Adrenal gland (tissue), 12 donors: ENCODE measurements around the gene APAF1. TPM values are rescaled to one million over a fixed set of nuclear protein-coding genes. Genes with fewer than 3 reads are reported as not detected.

Experiments
- DNase-seq, 7 donors: peaks; one replicate each; pipeline ENCODE4 v3.0.0-alpha.2; 2019 to 2020
- H3K27ac ChIP-seq, 5 donors: fragments of 200-600 bp; sonication (generic) in 4 of 5; 1 replicate in 3 of 5; 2 replicates in 2 of 5; pipeline versions ENCODE4 v1.5.1 to v1.8.0; 2016 to 2020; ENCODE audit warnings: mild to moderate bottlenecking in 1 of 5
- H3K27me3 ChIP-seq: fragments of 200-600 bp; 2 replicates; pipeline ENCODE4 v1.8.0; 2021
- H3K36me3 ChIP-seq, 2 donors: fragments of 200-600 bp; replicated peaks in 1 of 2; 1 replicate in 1 of 2; 2 replicates in 1 of 2; pipeline versions ENCODE4 v1.5.1 to v1.8.0; 2018 to 2022
- H3K4me1 ChIP-seq, 2 donors: fragments of 200-600 bp; replicated peaks in 1 of 2; 1 replicate in 1 of 2; 2 replicates in 1 of 2; pipeline versions ENCODE4 v1.5.1 to v1.8.0; 2018 to 2021
- H3K4me3 ChIP-seq, 4 donors: fragments of 200-600 bp; sonication (generic) in 3 of 4; one replicate each; pipeline ENCODE4 v1.5.1; 2016 to 2018
- H3K9me3 ChIP-seq, 3 donors: fragments of 200-600 bp; sonication (generic) in 1 of 3; replicated peaks in 1 of 3; 1 replicate in 2 of 3; 2 replicates in 1 of 3; pipeline versions ENCODE4 v1.5.1 to v1.8.0; 2016 to 2021
- POLR2A ChIP-seq, 2 donors: fragments of 450-650 bp; IDR thresholded peaks; one replicate each; pipeline ENCODE4 v1.6.1; 2017; ENCODE audit warnings: antibody characterized with exemption in 2 of 2, mild to moderate bottlenecking in 2 of 2, moderate library complexity in 1 of 2
- WGBS, 4 donors: extraction: QIAGEN DNeasy Blood & Tissue Kit in 2 of 4; methylation state at CpG; one replicate each; pipeline versions ENCODE4 v1.1.5 to v1.1.7; 2013 to 2017; 5-methylcytosine and 5-hydroxymethylcytosine counted together
- intact Hi-C, 2 donors: fragments of 100-400 bp; cut with DNase I; formaldehyde crosslinking; loops; one replicate each; pipeline versions ENCODE4 v1.14.1 to v1.15.0; 2022 to 2023
- polyA plus RNA-seq, 3 donors: library from polyadenylated mRNA; stranded (reverse); fragments of 200-250 nt in 2 of 3; fragments of 350-450 nt in 1 of 3; fragmentation: Illumina TruSeq in 1 of 3; extraction: RNeasy Lipid Tissue Mini Kit (QIAGEN cat#74804) in 1 of 3; gene quantifications; one replicate each; pipeline ENCODE4 v1.2.3, GENCODE V29; 2013 to 2014
- total RNA-seq, 9 donors: library from RNA; depleted of rRNA in 4 of 9; stranded (reverse); fragments of >200 nt in 4 of 9; fragments of 120-200 nt in 1 of 9; fragmentation: NEBNext Ultra II Directional in 1 of 9; extraction: Animal tissue kit (Norgen Biotek cat#: 25700) in 1 of 9; gene quantifications; one replicate each; pipeline versions ENCODE4 v1.1.0 to v1.2.4, GENCODE V29; 2013 to 2023
- TF ChIP-seq, protein P1 (sequence below), 6 experiments: fragments of 450-650 bp in 4 of 6; fragments of 200-600 bp in 2 of 6; sonication (generic) in 1 of 6; IDR thresholded peaks; 1 replicate in 5 of 6; 2 replicates in 1 of 6; pipeline versions ENCODE4 v1.5.1 to v1.8.0; 2016 to 2021; ENCODE audit warnings: antibody characterized with exemption in 6 of 6, mild to moderate bottlenecking in 2 of 6, moderate library complexity in 1 of 6
- donor health status: healthy with polysubstance abuse.
- donor health status: Bipolar disorder and iron deficiency.
- donor health status: DM: yes; HTN: yes; CAD: no.
- donor health status: DM: no; HTN: no; CAD: no.
- donor health status: DM: no; HTN: no; CAD: no.
- donor health status: DM: yes; HTN: yes; CAD: no.

The APAF1 gene
- total and polyA plus RNA-seq, 12 donors: 2.8 to 16.5 (median 7.4) TPM

DNA sequence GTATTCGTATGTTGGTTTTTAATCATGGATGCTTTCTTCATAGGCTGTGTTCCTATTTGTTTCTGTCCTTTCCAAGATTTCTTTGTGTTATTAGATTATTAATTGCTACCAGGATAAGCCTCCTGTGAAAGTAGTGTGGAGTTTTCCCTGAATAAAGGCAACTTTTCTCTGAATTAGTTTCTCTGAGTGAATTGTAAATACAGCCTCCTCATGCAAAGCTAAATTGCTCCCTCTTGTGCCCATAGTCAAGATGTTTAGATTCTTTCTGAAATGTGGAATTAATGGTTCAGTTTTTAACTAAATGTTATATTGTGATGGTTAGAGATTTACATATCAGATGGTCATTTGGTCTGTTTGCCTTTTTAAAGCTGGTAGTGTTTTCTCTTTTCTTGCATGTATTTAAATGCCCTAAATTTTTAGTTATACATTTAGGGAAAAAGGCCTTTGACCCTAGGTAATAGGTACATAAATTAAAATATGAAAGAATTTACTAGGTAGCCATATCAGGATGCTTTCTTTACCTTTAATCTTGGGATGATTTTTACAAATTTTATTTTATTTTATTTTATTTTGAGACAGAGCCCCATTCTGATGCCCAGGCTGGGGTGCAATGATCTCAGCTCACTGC lies 8.9 kb downstream of the APAF1 start:
- DNase-seq: peak in 1 of 7 donors; percentile 27
- Histone ChIP-seq H3K36me3 (peaks cover 0 to 17% of the 10 kb centered on the region in 2 donors), H3K4me3 (no peak overlapping the region), H3K27me3 (no peaks in the 10 kb centered on the region), H3K4me1 (no peaks in the 10 kb centered on the region), H3K27ac (no peak overlapping the region), H3K9me3 (no peaks in the 10 kb centered on the region)
- 83 to 89% (median 87%) methylated on average over 1 of the region's 1 CpG for whole genome bisulfite sequencing, 4 donors
- TF ChIP-seq, protein P1, sequence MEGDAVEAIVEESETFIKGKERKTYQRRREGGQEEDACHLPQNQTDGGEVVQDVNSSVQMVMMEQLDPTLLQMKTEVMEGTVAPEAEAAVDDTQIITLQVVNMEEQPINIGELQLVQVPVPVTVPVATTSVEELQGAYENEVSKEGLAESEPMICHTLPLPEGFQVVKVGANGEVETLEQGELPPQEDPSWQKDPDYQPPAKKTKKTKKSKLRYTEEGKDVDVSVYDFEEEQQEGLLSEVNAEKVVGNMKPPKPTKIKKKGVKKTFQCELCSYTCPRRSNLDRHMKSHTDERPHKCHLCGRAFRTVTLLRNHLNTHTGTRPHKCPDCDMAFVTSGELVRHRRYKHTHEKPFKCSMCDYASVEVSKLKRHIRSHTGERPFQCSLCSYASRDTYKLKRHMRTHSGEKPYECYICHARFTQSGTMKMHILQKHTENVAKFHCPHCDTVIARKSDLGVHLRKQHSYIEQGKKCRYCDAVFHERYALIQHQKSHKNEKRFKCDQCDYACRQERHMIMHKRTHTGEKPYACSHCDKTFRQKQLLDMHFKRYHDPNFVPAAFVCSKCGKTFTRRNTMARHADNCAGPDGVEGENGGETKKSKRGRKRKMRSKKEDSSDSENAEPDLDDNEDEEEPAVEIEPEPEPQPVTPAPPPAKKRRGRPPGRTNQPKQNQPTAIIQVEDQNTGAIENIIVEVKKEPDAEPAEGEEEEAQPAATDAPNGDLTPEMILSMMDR (IDR thresholded peaks at IDR 0.05): peak; percentile 31 to 74 (median 67)
- TF ChIP-seq POLR2A (IDR thresholded peaks at IDR 0.05): no peak
- intact Hi-C loops: loop anchor here in 1 of 2 donors (5.0 kb wide), 1 partner anchor 87 kb away; no protein-coding TSS in a partner anchor

DNA sequence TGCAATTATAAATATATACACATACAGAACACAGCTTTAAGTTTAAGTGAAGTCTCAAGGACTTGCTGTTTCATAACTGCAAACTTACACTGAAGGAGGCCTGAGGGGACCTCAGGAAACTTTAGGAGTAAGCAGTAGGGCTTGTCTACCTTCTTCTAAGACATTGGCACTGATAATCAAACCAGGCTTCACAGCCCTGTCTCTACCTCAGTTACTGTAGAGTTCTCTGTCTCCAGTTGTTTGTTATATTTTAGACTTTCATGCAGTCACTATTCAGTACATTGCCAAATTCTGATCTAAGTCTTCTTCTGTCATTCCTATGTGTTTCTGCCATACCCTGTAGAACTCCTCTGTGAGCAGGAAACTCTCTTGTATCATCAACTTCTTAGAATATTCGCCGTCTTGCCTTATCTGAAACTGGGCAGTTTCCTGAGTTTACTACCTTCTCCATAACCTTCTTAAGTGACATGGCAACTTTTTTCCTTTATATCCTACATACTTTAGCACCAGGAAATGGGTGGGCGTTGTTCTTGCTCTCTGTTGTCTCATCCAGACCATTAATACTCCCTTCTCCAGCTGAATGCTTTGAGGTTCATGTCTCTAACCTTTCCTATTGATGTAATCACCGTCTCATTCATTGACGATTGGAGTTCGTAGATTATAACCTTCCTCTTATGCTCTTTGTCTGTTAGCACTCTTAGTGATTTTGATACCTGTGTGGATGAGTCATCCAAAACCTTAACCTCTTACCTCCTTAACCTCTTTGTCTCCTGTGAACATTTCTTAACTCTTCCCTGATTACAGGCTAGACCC lies 11.4 kb downstream of the APAF1 start:
- WGBS, 4 donors: 81 to 86% (median 84%) methylated on average over 6 of the region's 6 CpGs
- TF ChIP-seq, protein P1 (IDR thresholded peaks at IDR 0.05): no peak
- TF ChIP-seq POLR2A (IDR thresholded peaks at IDR 0.05): no peak
- intact Hi-C loops: no loop called here

DNA sequence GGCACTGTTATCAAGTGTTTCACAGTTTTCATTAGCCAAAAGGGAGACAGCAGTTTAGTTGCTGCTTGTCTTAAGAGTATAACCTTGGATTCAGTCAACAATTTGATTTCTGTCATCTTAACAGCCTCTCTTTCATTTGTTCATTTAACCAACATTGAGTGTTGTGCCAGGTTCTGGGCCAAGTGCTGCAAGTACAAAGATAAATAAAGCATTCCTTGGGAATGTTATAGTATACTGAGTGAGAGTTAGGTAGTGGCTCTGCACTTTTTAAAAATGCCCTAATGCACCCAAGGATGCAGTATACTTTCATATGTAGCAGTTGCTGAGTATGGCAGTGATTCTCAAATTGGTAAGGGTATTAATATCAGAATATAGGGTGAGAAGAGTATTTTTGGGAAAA lies 15.4 kb downstream of the APAF1 start:
- TF ChIP-seq, protein P1 (IDR thresholded peaks at IDR 0.05): no peak
- no peak for TF ChIP-seq POLR2A (IDR thresholded peaks at IDR 0.05)
- H3K27ac ChIP-seq: no peak overlapping the region
- no peak for DNase-seq
- no peaks in the 10 kb centered on the region for H3K27me3 ChIP-seq
- no peak overlapping the region for H3K4me3 ChIP-seq
- peaks cover 0 to 30% of the 10 kb centered on the region in 2 donors for H3K36me3 ChIP-seq
- no peaks in the 10 kb centered on the region for H3K4me1 ChIP-seq
- intact Hi-C loops: no loop called here
- no peaks in the 10 kb centered on the region for H3K9me3 ChIP-seq

More for the DNA sequence above, 11.4 kb downstream of the APAF1 start:
- DNase-seq: no peak
- Histone ChIP-seq H3K4me3 (no peak overlapping the region), H3K9me3 (no peaks in the 10 kb centered on the region), H3K4me1 (no peaks in the 10 kb centered on the region), H3K27ac (no peak overlapping the region), H3K27me3 (no peaks in the 10 kb centered on the region), H3K36me3 (peaks cover 0 to 12% of the 10 kb centered on the region in 2 donors)

DNA sequence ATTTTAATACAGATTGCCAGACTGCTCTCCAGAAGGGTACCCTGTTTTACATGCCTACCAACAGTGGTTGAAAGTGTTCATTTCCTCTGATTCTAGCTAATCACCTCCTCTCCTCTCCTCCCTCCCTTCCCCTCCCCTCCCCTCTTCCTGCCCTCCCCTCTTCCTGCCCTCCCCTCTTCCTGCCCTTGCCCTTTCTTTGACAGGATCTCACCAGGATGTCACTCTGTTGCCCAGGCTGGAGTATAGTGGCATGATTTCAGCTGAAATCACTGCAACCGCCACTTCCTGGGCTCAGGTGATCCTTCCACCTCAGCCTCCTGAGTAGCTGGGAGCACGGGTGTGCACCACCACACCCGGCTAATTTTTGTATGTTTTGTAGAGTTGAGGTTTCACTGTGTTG lies 24.7 kb downstream of the APAF1 start:
- H3K36me3 ChIP-seq: peaks cover 0 to 17% of the 10 kb centered on the region in 2 donors
- no peak overlapping the region for H3K4me3 ChIP-seq
- WGBS, 4 donors: 90 to 94% (median 91%) methylated on average over 3 of the region's 3 CpGs
- TF ChIP-seq POLR2A (IDR thresholded peaks at IDR 0.05): no peak
- TF ChIP-seq, protein P1 (IDR thresholded peaks at IDR 0.05): no peak
- H3K9me3 ChIP-seq: no peaks in the 10 kb centered on the region
- H3K4me1 ChIP-seq: no peaks in the 10 kb centered on the region
- intact Hi-C loops: no loop called here
- H3K27ac ChIP-seq: no peak overlapping the region
- no peak for DNase-seq
- no peaks in the 10 kb centered on the region for H3K27me3 ChIP-seq
